Heart left ventricle (tissue), 16 donors: ENCODE data around the gene ESPNL. TPM values are rescaled to one million over a fixed set of nuclear protein-coding genes. Genes with fewer than 3 reads are reported as not detected.

Source experiments
- ATAC-seq, 4 donors: fragments of 200-7000 bp; cut with Tn5 transposase; one replicate each; pipeline ENCODE4 v1.9.1; 2020 to 2022; ENCODE audit warnings: moderate library complexity in 4 of 4, mild to moderate bottlenecking in 3 of 4, moderate number of reproducible peaks in 1 of 4
- DNase-seq, 5 donors: peaks; one replicate each; pipeline ENCODE4 v3.0.0-alpha.2; 2020
- H3K27ac ChIP-seq, 12 donors: fragments of 200-600 bp; sonication (generic) in 4 of 12; one replicate each; pipeline versions ENCODE4 v1.5.0 to v1.8.0; 2016 to 2022; ENCODE audit warnings: mild to moderate bottlenecking in 2 of 12
- H3K27me3 ChIP-seq, 9 donors: fragments of 200-600 bp; sonication (generic) in 2 of 9; one replicate each; pipeline versions ENCODE4 v1.5.1 to v1.8.0; 2016 to 2022; ENCODE audit warnings: mild to moderate bottlenecking in 3 of 9
- H3K36me3 ChIP-seq, 9 donors: fragments of 200-600 bp; sonication (generic) in 2 of 9; one replicate each; pipeline versions ENCODE4 v1.5.0 to v1.8.0; 2018 to 2022; ENCODE audit warnings: mild to moderate bottlenecking in 2 of 9
- H3K4me1 ChIP-seq, 12 donors: fragments of 200-600 bp; sonication (generic) in 4 of 12; one replicate each; pipeline versions ENCODE4 v1.5.0 to v1.8.0; 2016 to 2022; ENCODE audit warnings: mild to moderate bottlenecking in 3 of 12
- H3K4me3 ChIP-seq, 12 donors: fragments of 200-600 bp; sonication (generic) in 4 of 12; one replicate each; pipeline versions ENCODE4 v1.5.0 to v1.8.0; 2017 to 2022; ENCODE audit warnings: mild to moderate bottlenecking in 9 of 12, moderate library complexity in 4 of 12
- H3K9me3 ChIP-seq, 12 donors: fragments of 200-600 bp; sonication (generic) in 4 of 12; one replicate each; pipeline versions ENCODE4 v1.5.0 to v1.8.0; 2016 to 2022; ENCODE audit warnings: mild to moderate bottlenecking in 1 of 12
- CTCF ChIP-seq, 12 donors: fragments of 200-600 bp; sonication (generic) in 4 of 12; IDR thresholded peaks; one replicate each; pipeline versions ENCODE4 v1.5.0 to v1.8.0; 2018 to 2022; ENCODE audit warnings: antibody characterized with exemption in 12 of 12, mild to moderate bottlenecking in 5 of 12
- POLR2A ChIP-seq, 2 donors: fragments of 450-650 bp; IDR thresholded peaks; one replicate each; pipeline ENCODE4 v1.6.1; 2017; ENCODE audit warnings: antibody characterized with exemption in 2 of 2, mild to moderate bottlenecking in 2 of 2, moderate library complexity in 2 of 2
- WGBS, 4 donors: extraction: QIAGEN DNeasy Blood & Tissue Kit in 2 of 4; methylation state at CpG; one replicate each; pipeline versions ENCODE4 v1.1.5 to v1.1.7; 2013 to 2018; 5-methylcytosine and 5-hydroxymethylcytosine counted together
- intact Hi-C, 10 donors: fragments of 100-400 bp; cut with DNase I; formaldehyde crosslinking; loops; one replicate each; pipeline versions ENCODE4 v1.11.1 to v1.14.2; 2022
- polyA plus RNA-seq, 2 donors: library from polyadenylated mRNA; stranded (reverse); fragments of 200-250 nt; gene quantifications; one replicate each; pipeline ENCODE4 v1.2.3, GENCODE V29; 2013
- total RNA-seq, 9 donors: library from RNA; depleted of rRNA in 2 of 9; stranded (reverse); fragments of >200 nt in 2 of 9; fragmentation: NEBNext Ultra II Directional in 3 of 9; extraction: Animal tissue kit (Norgen Biotek cat#: 25700) in 3 of 9; gene quantifications; one replicate each; pipeline versions ENCODE4 v1.1.0 to v1.2.4, GENCODE V29; 2016 to 2023
- donor health status: ischemic (EF 13 %, LVEDD 7.1; RV severe dilation, severe dysfunction).
- donor health status: healthy with polysubstance abuse.
- donor health status: DM: no; HTN: yes; CAD: no.
- donor health status: DM: no; HTN: no; CAD: no.
- donor health status: ischemic (EF 25% LVEDD 6.9; RV normal size, moderate dysfunction).
- donor health status: ischemic (EF 25% LVEDD 5.7; RV mildly dilated, moderate dysfunction).
- donor health status: healthy.
- donor health status: DM: yes; HTN: yes; CAD: no.
- donor health status: ischemic (EF 35%, LVEDD 5.7; RV mildly dilated, moderate dysfunction).
- donor health status: nonischemic (EF 11% LVEDD 7.7; RV severe dilation, severe dysfunction).
- donor health status: DM: yes; HTN: yes; CAD: no.
- donor health status: PGD.
- donor health status: ischemic (EF 29% LVEDD 5.4; RV normal size, mild dysfunction).
- donor health status: nonischemic (EF 23%, LVEDD 6.1; RV moderate dilation, normal function).

ESPNL gene
- total and polyA plus RNA-seq, 11 donors, result 0.05 to 1.2 (median 0.27) TPM; not detected in 2

DNA sequence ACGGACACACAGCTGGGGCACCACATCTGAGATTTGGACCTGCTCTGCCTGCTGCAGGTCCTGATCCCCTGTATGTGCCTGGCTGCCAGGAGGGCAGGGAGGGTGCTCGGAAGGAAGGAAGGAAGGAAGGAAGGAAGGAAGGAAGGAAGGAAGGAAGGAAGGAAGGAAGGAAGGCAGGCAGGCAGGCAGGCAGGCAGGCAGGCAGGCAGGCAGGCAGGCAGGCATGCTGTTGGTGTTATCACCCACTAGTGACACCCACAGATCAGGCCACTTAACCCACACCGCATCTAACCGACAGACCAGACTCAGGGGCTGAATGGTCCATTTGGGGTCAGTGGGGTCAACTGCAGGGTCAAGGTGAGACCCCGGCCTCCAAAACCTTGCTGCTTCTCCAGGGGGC is 44.1 kb downstream of the ESPNL start:
- Histone ChIP-seq H3K27ac (peak overlapping the region in 8 of 12 donors; percentile 25 to 71 (median 52)), H3K4me3 (no peak overlapping the region), H3K4me1 (peaks cover 0 to 37% (median 19%) of the 10 kb centered on the region in 12 donors), H3K9me3 (no peaks in the 10 kb centered on the region), H3K27me3 (no peaks in the 10 kb centered on the region), H3K36me3 (peaks cover 0 to 12% (median 0%) of the 10 kb centered on the region in 9 donors)
- intact Hi-C loops, result loop anchor here in 3 of 10 donors (5.0 to 10.0 kb wide), 2 partner anchors 287 to 289 kb away; partner anchors contain the start of gene RAMP1 (in 3 of the 3)
- no peak for TF ChIP-seq POLR2A (IDR thresholded peaks at IDR 0.05)
- TF ChIP-seq CTCF (IDR thresholded peaks at IDR 0.05), result no peak
- WGBS, 4 donors, result 82 to 85% (median 83%) methylated on average over 4 to 5 of the region's 5 CpGs
- ATAC-seq, result no peak
- DNase-seq, result no peak

DNA sequence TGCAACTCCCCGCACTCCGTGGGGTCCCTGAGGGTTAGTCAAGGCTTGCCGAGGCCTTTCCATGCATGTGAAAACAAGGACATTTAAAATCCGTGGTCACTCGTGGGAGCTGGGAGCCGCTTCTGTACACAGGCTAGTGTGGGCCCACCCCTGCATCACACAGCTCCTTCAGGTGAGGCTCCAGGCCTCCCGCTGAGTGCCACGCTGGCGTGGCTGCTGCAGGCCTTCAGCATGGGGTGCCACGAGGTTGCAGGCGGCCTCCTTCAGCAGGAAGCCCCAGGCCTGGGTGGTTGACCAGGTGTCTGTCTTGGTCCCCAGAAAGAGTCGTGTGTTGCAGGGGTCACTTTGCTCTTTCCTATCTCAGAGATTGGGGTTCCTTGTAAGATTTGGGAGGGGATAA is 44.9 kb downstream of the ESPNL start:
- no peak for DNase-seq
- TF ChIP-seq CTCF (IDR thresholded peaks at IDR 0.05) (no peak), POLR2A (IDR thresholded peaks at IDR 0.05) (no peak)
- intact Hi-C loops, result loop anchor here in 2 of 10 donors (10.0 kb wide), 1 partner anchor 290 kb away; the partner anchor contains the start of gene RAMP1 (in 2 of the 2)
- Histone ChIP-seq H3K9me3 (no peaks in the 10 kb centered on the region), H3K27me3 (no peaks in the 10 kb centered on the region), H3K4me3 (no peak overlapping the region), H3K4me1 (peaks cover 0 to 29% (median 14%) of the 10 kb centered on the region in 12 donors), H3K27ac (no peak overlapping the region), H3K36me3 (peaks cover 0 to 14% (median 0%) of the 10 kb centered on the region in 9 donors)
- no peak for ATAC-seq
- WGBS, 4 donors, result 86 to 89% (median 88%) methylated on average over 8 to 12 of the region's 12 CpGs

- H3K36me3 ChIP-seq, result peaks cover 0 to 14% (median 0%) of the 10 kb centered on the region in 9 donors
- peaks cover 0 to 27% (median 14%) of the 10 kb centered on the region in 12 donors for H3K4me1 ChIP-seq
Measured at GRCh38 chr2:238145851-238146250, 45.7 kb downstream of the ESPNL start.

More at GRCh38 chr2:238145851-238146250, 45.7 kb downstream of the ESPNL start:
- no peak overlapping the region for H3K4me3 ChIP-seq
- ATAC-seq, result no peak
- H3K27ac ChIP-seq, result no peak overlapping the region
- intact Hi-C loops, result loop anchor here in 2 of 10 donors (10.0 kb wide), 1 partner anchor 291 kb away; the partner anchor contains the start of gene RAMP1 (in 2 of the 2)
- DNase-seq, result no peak
- no peaks in the 10 kb centered on the region for H3K9me3 ChIP-seq
- no peaks in the 10 kb centered on the region for H3K27me3 ChIP-seq
- TF ChIP-seq POLR2A (IDR thresholded peaks at IDR 0.05) (no peak), CTCF (IDR thresholded peaks at IDR 0.05) (no peak)
- 77 to 88% (median 81%) methylated on average over 7 to 12 of the region's 12 CpGs for WGBS, 4 donors
